Retinal pigment epithelial cell (primary cell): ENCODE measurements around the gene KCNE3.

Source experiments
- DNase-seq: peaks from one replicate; pipeline ENCODE4 v3.0.0-alpha.2; 2010; ENCODE audit warnings: low read depth
- H3K4me3 ChIP-seq: 2 replicates; pipeline ENCODE4 v1.5.1; 2011; ENCODE audit warnings: mild to moderate bottlenecking, low read length, control low read depth, moderate library complexity
- TF ChIP-seq, protein P1 (sequence below): conservative IDR thresholded peaks from 2 replicates; pipeline ENCODE4 v1.5.1; 2011; ENCODE audit warnings: low read depth, low read length, control low read depth, inconsistent platforms

KCNE3 gene

DNA sequence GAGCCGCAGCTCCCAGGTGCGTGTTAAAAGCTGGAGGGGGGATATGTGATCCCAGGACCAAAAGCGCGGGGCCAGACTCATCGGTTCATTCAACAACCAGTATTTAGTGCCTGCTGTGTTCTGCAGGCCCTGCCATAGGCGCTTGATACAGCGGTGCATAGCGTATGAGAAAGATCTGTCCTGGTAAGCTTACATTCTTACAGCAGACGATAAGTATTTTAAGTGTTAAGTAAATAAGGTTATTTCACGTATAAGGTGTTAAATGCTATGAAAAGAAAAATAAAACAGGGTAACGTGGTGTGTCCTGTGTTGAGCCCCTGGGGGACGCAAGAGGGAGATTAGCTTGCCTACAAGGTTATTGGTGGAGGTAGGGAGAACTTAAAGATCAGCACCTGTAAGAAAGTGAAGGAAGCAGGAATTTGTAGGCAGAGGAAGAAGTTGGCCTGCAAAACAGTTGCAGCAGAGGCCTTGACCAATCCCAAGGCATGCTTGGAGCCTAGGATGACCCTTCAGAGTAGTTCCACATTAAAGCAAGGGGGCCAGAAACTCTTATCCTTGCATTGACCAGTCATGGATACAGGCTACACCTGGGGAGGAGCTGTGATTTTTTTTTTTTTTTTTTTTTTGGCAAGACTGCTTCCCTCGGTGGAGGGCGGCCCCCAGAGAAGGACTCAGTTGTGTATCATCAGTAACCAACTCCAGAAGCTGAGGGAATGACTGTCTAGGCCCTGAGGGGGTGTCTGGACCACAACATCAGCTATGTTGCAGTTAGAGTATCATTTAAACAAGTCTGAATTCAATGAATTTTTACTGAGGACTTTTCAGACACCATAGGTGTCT lies 26.7 kb upstream of the KCNE3 start:
- peak overlapping the region; percentile 67 for H3K4me3 ChIP-seq
- TF ChIP-seq, protein P1, sequence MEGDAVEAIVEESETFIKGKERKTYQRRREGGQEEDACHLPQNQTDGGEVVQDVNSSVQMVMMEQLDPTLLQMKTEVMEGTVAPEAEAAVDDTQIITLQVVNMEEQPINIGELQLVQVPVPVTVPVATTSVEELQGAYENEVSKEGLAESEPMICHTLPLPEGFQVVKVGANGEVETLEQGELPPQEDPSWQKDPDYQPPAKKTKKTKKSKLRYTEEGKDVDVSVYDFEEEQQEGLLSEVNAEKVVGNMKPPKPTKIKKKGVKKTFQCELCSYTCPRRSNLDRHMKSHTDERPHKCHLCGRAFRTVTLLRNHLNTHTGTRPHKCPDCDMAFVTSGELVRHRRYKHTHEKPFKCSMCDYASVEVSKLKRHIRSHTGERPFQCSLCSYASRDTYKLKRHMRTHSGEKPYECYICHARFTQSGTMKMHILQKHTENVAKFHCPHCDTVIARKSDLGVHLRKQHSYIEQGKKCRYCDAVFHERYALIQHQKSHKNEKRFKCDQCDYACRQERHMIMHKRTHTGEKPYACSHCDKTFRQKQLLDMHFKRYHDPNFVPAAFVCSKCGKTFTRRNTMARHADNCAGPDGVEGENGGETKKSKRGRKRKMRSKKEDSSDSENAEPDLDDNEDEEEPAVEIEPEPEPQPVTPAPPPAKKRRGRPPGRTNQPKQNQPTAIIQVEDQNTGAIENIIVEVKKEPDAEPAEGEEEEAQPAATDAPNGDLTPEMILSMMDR = no peak
- DNase-seq = no peak

DNA sequence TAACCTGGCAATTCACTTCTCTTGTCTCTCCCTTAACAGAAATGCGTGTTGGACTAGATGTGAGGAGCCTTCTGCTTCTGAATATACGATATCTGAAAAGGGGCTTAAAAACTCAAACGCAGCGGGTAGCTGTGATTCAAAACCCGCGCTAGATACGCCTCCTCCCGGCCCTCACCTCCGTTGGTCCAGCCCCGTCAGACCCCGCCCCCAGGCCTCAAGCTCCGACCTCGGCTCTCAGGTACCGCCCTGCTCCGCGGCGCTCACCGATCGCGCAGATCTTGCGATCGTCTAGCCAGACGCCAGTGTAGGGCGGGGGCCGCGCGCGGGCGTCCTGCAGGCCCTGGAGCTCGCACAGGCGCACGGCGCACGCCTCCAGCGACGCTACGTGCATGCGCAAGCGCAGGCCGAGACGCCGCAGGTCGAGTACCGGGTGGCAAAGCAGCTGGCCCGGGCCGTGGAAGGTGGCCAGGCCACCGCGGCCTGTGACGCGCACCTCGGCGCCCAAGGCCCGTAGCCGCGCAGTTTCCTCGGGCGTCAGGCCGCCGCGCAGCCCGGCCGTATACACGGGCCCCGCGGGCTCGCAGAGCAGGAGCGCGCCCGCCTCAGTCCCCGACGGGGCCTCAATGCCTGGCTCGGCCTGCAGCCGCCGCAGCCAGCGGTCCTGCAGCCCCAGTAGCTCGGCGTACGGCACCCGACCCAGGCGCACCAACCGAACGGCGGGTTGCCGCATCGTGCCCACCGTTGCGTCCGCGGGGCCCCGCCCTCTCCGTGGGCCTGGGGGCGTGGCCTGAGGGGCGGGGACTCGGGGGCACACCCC lies 25.8 kb upstream of the KCNE3 start, which contains the start of gene LIPT2:
LIPT2 (minus strand) TSS at position 751 of the 817 bp plus-strand sequence; CDS start at position 730, 21 bp downstream.
- DNase-seq = peak; percentile 92
- H3K4me3 ChIP-seq = peak within 1 kb of the TSS; percentile 67
- TF ChIP-seq, protein P1 = no peak

DNA sequence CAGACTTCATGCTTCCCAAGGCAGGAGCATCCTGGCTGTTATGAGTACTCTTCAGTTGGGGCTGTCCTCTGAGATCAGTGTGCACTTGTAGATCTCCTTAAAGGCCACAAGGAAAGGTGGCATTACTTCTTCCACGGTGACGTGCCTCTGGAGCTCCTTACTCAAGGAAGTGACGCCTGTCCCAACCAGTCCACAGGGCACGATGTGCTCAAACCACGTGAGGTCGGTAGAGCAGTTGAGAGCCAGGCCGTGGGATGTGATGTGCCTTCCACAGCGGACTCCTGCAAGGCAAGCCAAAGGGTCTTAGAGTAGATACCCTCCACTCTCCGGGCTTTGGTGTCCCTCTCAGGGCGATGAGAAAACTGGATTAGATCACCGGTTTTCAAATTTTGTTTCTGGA lies 24.7 kb upstream of the KCNE3 start:
- no peak for DNase-seq
- no peak overlapping the region for H3K4me3 ChIP-seq
- TF ChIP-seq, protein P1 = no peak

DNA sequence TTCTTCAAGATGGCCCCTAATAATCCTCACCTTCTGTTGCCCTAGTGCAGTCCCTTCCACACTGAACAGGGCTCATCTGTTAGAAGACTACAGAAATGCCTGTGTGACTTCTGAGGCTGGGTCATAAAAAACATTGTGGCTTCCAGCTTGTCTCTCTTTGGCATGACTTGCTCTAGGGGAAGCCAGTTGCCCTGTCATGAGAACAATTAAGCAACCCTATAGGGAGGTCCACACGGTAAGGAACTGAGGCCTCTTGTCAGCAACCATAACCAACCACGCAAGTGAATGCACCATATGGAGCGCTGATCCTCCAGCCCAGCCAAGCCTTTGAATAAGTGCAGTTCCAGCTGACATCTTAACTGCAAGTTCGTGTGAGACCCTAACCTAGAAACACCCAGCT lies 23.6 kb upstream of the KCNE3 start:
- TF ChIP-seq, protein P1 = no peak
- DNase-seq = no peak
- H3K4me3 ChIP-seq = no peak overlapping the region

DNA sequence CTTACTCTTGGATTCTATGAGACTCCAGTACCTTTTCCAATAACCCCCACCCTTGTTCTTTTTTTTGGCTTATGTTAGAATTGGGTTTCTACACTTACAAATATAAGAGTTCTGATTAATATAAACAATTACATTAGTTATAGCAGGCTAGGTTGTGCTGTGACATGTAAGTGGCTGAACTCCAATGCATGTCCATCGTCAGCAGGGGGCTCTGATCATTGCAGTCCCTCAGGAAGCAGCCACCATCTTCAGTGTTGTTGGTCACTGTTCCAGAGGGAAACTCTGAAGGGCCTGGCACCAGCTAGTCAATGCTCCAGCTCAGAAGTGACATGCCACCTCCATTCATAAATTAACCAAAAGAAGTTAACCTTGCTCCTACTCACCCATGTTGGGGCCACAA lies 20.5 kb upstream of the KCNE3 start:
- DNase-seq = no peak
- TF ChIP-seq, protein P1 = peak; percentile 39
- H3K4me3 ChIP-seq = no peak overlapping the region

DNA sequence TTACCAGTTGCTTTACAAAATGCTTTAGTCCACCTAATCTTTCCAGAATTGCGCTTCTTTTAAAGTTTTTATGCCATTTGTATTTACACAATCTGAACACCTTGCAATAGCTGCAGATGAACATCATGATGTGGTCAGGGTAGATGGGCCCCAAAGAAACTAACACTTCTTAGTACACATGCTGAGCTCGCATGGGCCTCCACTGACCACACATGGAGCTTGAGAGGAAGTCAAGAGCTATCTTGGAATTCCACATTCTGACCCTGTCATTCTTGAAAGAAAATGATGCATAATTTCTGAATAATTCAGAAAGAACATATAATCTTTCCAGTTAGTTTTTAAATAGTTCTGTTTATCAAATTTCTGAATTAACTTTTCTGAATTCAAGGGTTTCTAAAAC lies 18.5 kb upstream of the KCNE3 start:
- no peak for DNase-seq
- H3K4me3 ChIP-seq = no peak overlapping the region
- TF ChIP-seq, protein P1 = no peak
